GM12872 (cell line): ENCODE data around the gene CRYGA.

Source experiments
- CTCF ChIP-seq: IDR thresholded peaks from 3 replicates; pipeline ENCODE4 v1.5.1; 2011; ENCODE audit warnings: low read depth, mild to moderate bottlenecking, low read length, moderate library complexity; ENCODE audit not compliant: insufficient read depth

CRYGA gene

GRCh38 chr2:208179028-208179609 lies 15.7 kb upstream of the CRYGA start:
- TF ChIP-seq CTCF: no peak

GRCh38 chr2:208175840-208176153 lies 12.4 kb upstream of the CRYGA start:
- no peak for TF ChIP-seq CTCF

GRCh38 chr2:208175069-208175839 lies 11.9 kb upstream of the CRYGA start:
- peak; percentile 91 for TF ChIP-seq CTCF

- no peak for TF ChIP-seq CTCF
These were observed 10.8 kb upstream of the CRYGA start for GRCh38 chr2:208174144-208174543.

- TF ChIP-seq CTCF: no peak
These were observed 8.7 kb upstream of the CRYGA start for GRCh38 chr2:208172125-208172524.

GRCh38 chr2:208164951-208165755 lies 1.8 kb upstream of the CRYGA start:
- TF ChIP-seq CTCF: no peak

GRCh38 chr2:208156439-208156838 lies 7.0 kb downstream of the CRYGA start:
- TF ChIP-seq CTCF: no peak
